NCI-H510A treated with DMSO at 0.1 percent for 48 hours (cell line): Measurements from ENCODE around the gene SBF1.

Experiments used
- DNase-seq: peaks from one replicate; lab custom pipeline; 2025; lab: John Stamatoyannopoulos, UW

Gene SBF1

GRCh38 chr22:50483977-50484853 is 9.4 kb upstream of the SBF1 start:
- no peak for DNase-seq

GRCh38 chr22:50483556-50483955 is 8.7 kb upstream of the SBF1 start:
- DNase-seq = no peak

GRCh38 chr22:50483106-50483505 is 8.3 kb upstream of the SBF1 start:
- no peak for DNase-seq

GRCh38 chr22:50482107-50483074 is 7.6 kb upstream of the SBF1 start:
- no peak for DNase-seq

GRCh38 chr22:50481440-50482106 is 6.7 kb upstream of the SBF1 start, which contains the start of gene ADM2:
Gene ADM2, plus strand, starts transcription at chr22:50481543. Its CDS starts 305 bp downstream, at chr22:50481848.
- no peak for DNase-seq

GRCh38 chr22:50481045-50481439 is 6.2 kb upstream of the SBF1 start:
- no peak for DNase-seq

GRCh38 chr22:50479721-50480120 is 4.9 kb upstream of the SBF1 start:
- DNase-seq = no peak

GRCh38 chr22:50477923-50478322 is 3.1 kb upstream of the SBF1 start:
- DNase-seq = no peak

- DNase-seq = no peak
Measured at GRCh38 chr22:50476868-50477267, 2.0 kb upstream of the SBF1 start.

- DNase-seq = no peak
Measured at GRCh38 chr22:50475652-50476002, 792 bp upstream of the SBF1 start.

- no peak for DNase-seq
Measured at GRCh38 chr22:50473855-50474671, 772 bp downstream of the SBF1 start.

GRCh38 chr22:50473088-50473487 is 1.7 kb downstream of the SBF1 start:
- no peak for DNase-seq

GRCh38 chr22:50471962-50472361 is 2.9 kb downstream of the SBF1 start:
- DNase-seq = no peak

- no peak for DNase-seq
Measured at GRCh38 chr22:50471197-50471847, 3.5 kb downstream of the SBF1 start.

GRCh38 chr22:50470491-50470890 is 4.3 kb downstream of the SBF1 start:
- no peak for DNase-seq

- peak; percentile 59 for DNase-seq
Measured at GRCh38 chr22:50469377-50470305, 5.2 kb downstream of the SBF1 start.

- no peak for DNase-seq
Measured at GRCh38 chr22:50468626-50469025, 6.2 kb downstream of the SBF1 start.

- no peak for DNase-seq
Measured at GRCh38 chr22:50467773-50468440, 6.9 kb downstream of the SBF1 start.

- no peak for DNase-seq
Measured at GRCh38 chr22:50467341-50467740, 7.5 kb downstream of the SBF1 start.
